Left ventricle myocardium inferior (tissue), 1 donor: ENCODE measurements around the gene GUCA1C. TPM values are rescaled to one million over a fixed set of nuclear protein-coding genes. Genes with fewer than 3 reads are reported as not detected.

ENCODE experiments used
- DNase-seq: peaks from one replicate; pipeline ENCODE4 v3.0.0-alpha.2; 2020
- H3K27ac ChIP-seq: fragments of 200-600 bp; replicated peaks from 2 replicates; pipeline ENCODE4 v1.8.0; 2021
- H3K27me3 ChIP-seq: fragments of 200-600 bp; 2 replicates; pipeline ENCODE4 v1.8.0; 2021; ENCODE audit warnings: low read depth
- H3K36me3 ChIP-seq: fragments of 200-600 bp; 2 replicates; pipeline ENCODE4 v1.8.0; 2021
- H3K4me1 ChIP-seq: fragments of 200-600 bp; 2 replicates; pipeline ENCODE4 v1.8.0; 2021
- H3K4me3 ChIP-seq: fragments of 200-600 bp; 2 replicates; pipeline ENCODE4 v1.8.0; 2021; ENCODE audit warnings: mild to moderate bottlenecking, moderate library complexity
- H3K9me3 ChIP-seq: fragments of 200-600 bp; replicated peaks from 2 replicates; pipeline ENCODE4 v1.8.0; 2021
- CTCF ChIP-seq: fragments of 200-600 bp; IDR thresholded peaks from 2 replicates; pipeline ENCODE4 v1.8.0; 2021; ENCODE audit warnings: antibody characterized with exemption, mild to moderate bottlenecking, borderline replicate concordance
- intact Hi-C: fragments of 100-400 bp; cut with micrococcal nuclease; formaldehyde crosslinking; loops from one replicate; pipeline ENCODE4 v1.11.0; 2022
- total RNA-seq: library from RNA; stranded (reverse); fragmentation: NEBNext Ultra II Directional; extraction: Animal tissue kit (Norgen Biotek cat#: 25700); gene quantifications from one replicate; pipeline ENCODE4 v1.2.1, GENCODE V29; 2021
- donor health status: DM: no; HTN: yes; CAD: no; lungs with severe emphysema.

GUCA1C gene
- total RNA-seq, 1 donor from 2014 or later: 5.8 TPM

DNA sequence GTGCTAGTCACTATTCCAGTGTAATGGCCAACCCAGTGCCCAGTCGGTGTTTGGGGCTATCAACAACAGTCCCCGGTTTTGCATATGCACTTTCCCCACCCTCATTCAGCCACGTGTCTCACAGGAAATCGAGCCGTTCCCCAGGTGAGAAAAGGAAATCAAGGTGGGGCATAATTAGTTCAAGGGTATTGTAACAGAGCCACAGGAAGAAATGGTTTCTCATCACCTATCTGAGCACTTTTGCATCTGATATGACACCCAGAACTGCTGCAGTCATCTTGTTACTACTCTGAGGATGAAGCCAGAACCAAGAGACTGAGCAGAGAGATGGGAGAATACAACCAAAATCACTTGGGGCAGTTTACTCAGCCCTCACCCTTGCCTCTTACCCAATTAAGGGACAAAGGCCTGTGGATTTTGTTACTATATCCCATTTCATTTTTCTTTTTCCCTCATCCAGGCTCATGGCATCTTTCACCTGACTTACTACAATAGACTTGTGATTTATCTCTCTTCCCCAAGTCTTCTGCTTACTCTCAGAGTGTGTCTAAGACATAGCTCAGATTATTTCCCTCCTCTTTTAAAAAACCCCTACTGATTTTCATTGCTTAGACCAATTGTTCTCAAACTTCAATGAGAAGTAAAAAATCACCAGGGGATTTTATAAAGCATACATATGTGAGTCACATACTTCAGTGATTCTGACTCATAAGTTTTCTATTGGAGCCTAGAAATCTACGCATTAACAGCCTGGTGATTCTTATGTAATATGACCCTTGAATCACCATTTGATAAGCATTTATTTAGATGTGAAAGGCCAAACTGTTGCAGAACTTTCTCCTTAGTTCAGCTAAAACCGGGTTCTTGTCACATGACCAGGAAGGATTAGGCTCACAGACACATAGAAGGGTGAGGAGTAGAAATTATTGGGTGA lies 90.5 kb downstream of the GUCA1C start:
- H3K4me3 ChIP-seq: no peak overlapping the region
- DNase-seq: no peak
- intact Hi-C loops: no loop called here
- no peaks in the 10 kb centered on the region for H3K4me1 ChIP-seq
- no peaks in the 10 kb centered on the region for H3K36me3 ChIP-seq
- TF ChIP-seq CTCF: no peak
- peaks cover 15% of the 10 kb centered on the region for H3K9me3 ChIP-seq
- no peak overlapping the region for H3K27ac ChIP-seq
- no peaks in the 10 kb centered on the region for H3K27me3 ChIP-seq

DNA sequence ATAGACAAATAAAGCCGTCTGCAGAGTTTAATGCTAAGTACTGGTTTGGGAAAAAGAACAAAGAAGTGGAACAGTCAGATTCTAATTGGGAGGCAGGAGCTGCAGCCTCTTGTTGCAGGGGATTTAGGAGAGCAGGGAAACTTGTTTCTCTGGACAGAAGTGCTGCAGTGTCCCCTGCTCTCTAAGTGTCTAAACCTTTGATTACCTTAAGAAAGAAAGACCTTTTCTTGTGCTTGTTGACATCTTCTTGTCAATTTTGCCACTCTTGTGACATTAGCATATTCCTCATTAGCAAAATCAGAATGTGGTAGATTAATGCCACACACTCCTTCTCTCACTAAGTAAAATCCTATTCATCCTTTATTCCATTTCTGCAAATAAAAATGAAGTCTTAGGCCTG lies 92.3 kb downstream of the GUCA1C start:
- intact Hi-C loops: no loop called here
- Histone ChIP-seq H3K4me3 (no peak overlapping the region), H3K27ac (no peak overlapping the region), H3K9me3 (peaks cover 15% of the 10 kb centered on the region), H3K4me1 (no peaks in the 10 kb centered on the region), H3K27me3 (no peaks in the 10 kb centered on the region), H3K36me3 (no peaks in the 10 kb centered on the region)
- TF ChIP-seq CTCF: no peak
- DNase-seq: no peak

Other genes starting within 250 kb of the GUCA1C start
- not detected for gene RETNLB, start 196.5 kb downstream of the GUCA1C start, total RNA-seq
- not detected for gene TRAT1, start 131.1 kb downstream of the GUCA1C start, total RNA-seq
- gene MORC1, start 164.3 kb upstream of the GUCA1C start, total RNA-seq: not detected
- gene C3orf85, start 182.8 kb upstream of the GUCA1C start, total RNA-seq: not detected